Activated CD4-positive, alpha-beta T cell treated with anti-CD3 and anti-CD28 coated beads, Interleukin-2, amount 50 U/mL, for 48 hours (primary cell): ENCODE measurements around the gene PEX1.
"Not testable (repeated sequence)": the region's sequence is repeated elsewhere in the genome, so short reads cannot be mapped to it uniquely, and the experiment has no call there.

Experiments
- DNase-seq, 2 experiments: peaks; one replicate each; pipeline ENCODE4 v3.0.0-alpha.2; 2020

PEX1 gene

GRCh38 chr7:92528188-92528957, at the start of gene PEX1, which contains the start of gene RBM48:
PEX1 (minus strand) TSS chr7:92528520; CDS start chr7:92528435, 85 bp downstream.
RBM48 (plus strand) TSS chr7:92528795; CDS start chr7:92528814, 19 bp downstream.
- peak; percentile 93 to 95 for DNase-seq

GRCh38 chr7:92576296-92576695, 48.0 kb upstream of the PEX1 start:
- DNase-seq = no peak

GRCh38 chr7:92569137-92569536, 40.8 kb upstream of the PEX1 start:
- DNase-seq = no peak

GRCh38 chr7:92567460-92567859, 39.1 kb upstream of the PEX1 start:
- DNase-seq = no peak

GRCh38 chr7:92563345-92563744, 35.0 kb upstream of the PEX1 start:
- no peak for DNase-seq

GRCh38 chr7:92560602-92561001, 32.3 kb upstream of the PEX1 start:
- DNase-seq = no peak

GRCh38 chr7:92557808-92558362, 29.6 kb upstream of the PEX1 start:
- DNase-seq = no peak

GRCh38 chr7:92557249-92557648, 28.9 kb upstream of the PEX1 start:
- no peak for DNase-seq

GRCh38 chr7:92550194-92550593, 21.9 kb upstream of the PEX1 start:
- no peak for DNase-seq

GRCh38 chr7:92547579-92547978, 19.3 kb upstream of the PEX1 start:
- no peak for DNase-seq

- DNase-seq = no peak
These were observed 18.7 kb upstream of the PEX1 start for GRCh38 chr7:92546856-92547497.

- DNase-seq = not testable (repeated sequence)
These were observed 16.8 kb upstream of the PEX1 start for GRCh38 chr7:92545116-92545515.

- DNase-seq = not testable (repeated sequence)
These were observed 15.2 kb upstream of the PEX1 start for GRCh38 chr7:92543542-92543941.

GRCh38 chr7:92534572-92534971, 6.3 kb upstream of the PEX1 start:
- DNase-seq = no peak

GRCh38 chr7:92528958-92529264, 591 bp upstream of the PEX1 start:
- no peak for DNase-seq

GRCh38 chr7:92527300-92528187, 776 bp downstream of the PEX1 start:
- peak; percentile 54 to 64 for DNase-seq

GRCh38 chr7:92523110-92523509, 5.2 kb downstream of the PEX1 start:
- no peak for DNase-seq

GRCh38 chr7:92520024-92520423, 8.3 kb downstream of the PEX1 start:
- DNase-seq = no peak

- DNase-seq = no peak
These were observed 10.7 kb downstream of the PEX1 start for GRCh38 chr7:92517631-92518030.

GRCh38 chr7:92513167-92513902, 15.0 kb downstream of the PEX1 start:
- DNase-seq = no peak

- DNase-seq = no peak
These were observed 19.4 kb downstream of the PEX1 start for GRCh38 chr7:92508946-92509345.

- DNase-seq = no peak
These were observed 22.0 kb downstream of the PEX1 start for GRCh38 chr7:92506363-92506762.

- DNase-seq = no peak
These were observed 23.8 kb downstream of the PEX1 start for GRCh38 chr7:92504563-92504962.
